Gastroesophageal sphincter (tissue), 4 donors: Measurements from ENCODE around the gene SLC2A2. TPM values are rescaled to one million over a fixed set of nuclear protein-coding genes. Genes with fewer than 3 reads are reported as not detected.
"Not testable (repeated sequence)": the region's sequence is repeated elsewhere in the genome, so short reads cannot be mapped to it uniquely, and the experiment has no call there.

Experiments
- ATAC-seq: fragments of 150-250 bp; one replicate; pipeline ENCODE4 v1.9.1; 2016; ENCODE audit warnings: mild to moderate bottlenecking, moderate library complexity
- H3K27ac ChIP-seq, 4 donors: fragments of 200-600 bp; sonication (generic) in 3 of 4; 1 replicate in 3 of 4; 2 replicates in 1 of 4; pipeline ENCODE4 v1.5.1; 2016 to 2019
- H3K27me3 ChIP-seq: fragments of 200-600 bp; sonication (generic); one replicate; pipeline ENCODE4 v1.5.1; 2019
- H3K36me3 ChIP-seq, 2 donors: fragments of 200-600 bp; sonication (generic); one replicate each; pipeline ENCODE4 v1.5.1; 2019; ENCODE audit warnings: control low read depth in 1 of 2
- H3K4me1 ChIP-seq, 3 donors: fragments of 200-600 bp; sonication (generic); 1 replicate in 2 of 3; 2 replicates in 1 of 3; pipeline ENCODE4 v1.5.1; 2016 to 2019; ENCODE audit warnings: control low read depth in 2 of 3
- H3K4me3 ChIP-seq, 2 donors: fragments of 200-600 bp; sonication (generic); one replicate each; pipeline ENCODE4 v1.5.1; 2019; ENCODE audit warnings: mild to moderate bottlenecking in 1 of 2, moderate library complexity in 1 of 2
- H3K9me3 ChIP-seq, 3 donors: fragments of 200-600 bp; sonication (generic); one replicate each; pipeline ENCODE4 v1.5.1; 2017 to 2019; ENCODE audit warnings: control low read depth in 2 of 3
- CTCF ChIP-seq, 4 experiments: fragments of 200-600 bp in 2 of 4; fragments of 450-650 bp in 2 of 4; sonication (generic) in 1 of 4; IDR thresholded peaks; one replicate each; pipeline ENCODE4 v1.5.1; 2017 to 2019; ENCODE audit warnings: antibody characterized with exemption in 4 of 4, mild to moderate bottlenecking in 2 of 4, moderate library complexity in 2 of 4
- EP300 ChIP-seq: sonication (generic); formaldehyde crosslinking; IDR thresholded peaks from one replicate; pipeline ENCODE4 v1.6.1; 2017; ENCODE audit warnings: antibody characterized with exemption, mild to moderate bottlenecking
- POLR2A ChIP-seq, 2 donors: fragments of 450-650 bp; IDR thresholded peaks; one replicate each; pipeline ENCODE4 v1.6.1; 2017; ENCODE audit warnings: antibody characterized with exemption in 2 of 2, mild to moderate bottlenecking in 2 of 2, moderate library complexity in 1 of 2
- POLR2AphosphoS5 ChIP-seq: sonication (generic); formaldehyde crosslinking; IDR thresholded peaks from one replicate; pipeline ENCODE4 v1.6.1; 2017; ENCODE audit warnings: antibody characterized with exemption
- WGBS, 2 donors: methylation state at CpG; one replicate each; pipeline ENCODE4 v1.1.5; 2018; ENCODE audit warnings: low coverage in 1 of 2; 5-methylcytosine and 5-hydroxymethylcytosine counted together
- total RNA-seq, 4 donors: library from RNA; depleted of rRNA; stranded (reverse); fragments of >200 nt; gene quantifications; one replicate each; pipeline ENCODE4 v1.1.0, GENCODE V29; 2016

Gene SLC2A2
- total RNA-seq, 4 donors from 2014 or later = not detected

DNA sequence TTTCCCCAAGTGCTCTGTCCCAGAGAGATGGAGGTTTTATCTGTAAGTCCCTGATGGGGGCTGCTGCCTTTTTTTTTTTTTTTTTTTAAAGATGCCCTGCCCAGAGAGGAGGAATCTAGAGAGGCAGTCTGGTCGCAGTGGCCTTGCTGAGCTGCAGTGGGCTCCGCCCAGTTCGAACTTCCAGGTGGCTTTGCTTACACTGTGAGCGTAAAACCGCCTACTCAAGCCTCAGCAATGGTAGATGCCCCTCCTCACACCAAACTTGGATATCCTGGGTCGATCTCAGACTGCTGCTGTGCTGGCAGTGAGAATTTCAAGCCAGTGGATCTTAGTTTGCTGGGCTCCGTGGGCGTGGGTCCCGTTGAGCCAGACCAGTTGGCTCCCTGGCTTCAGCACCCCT lies 51.6 kb downstream of the SLC2A2 start:
- H3K27ac ChIP-seq = no peak overlapping the region
- peaks cover 5% of the 10 kb centered on the region for H3K27me3 ChIP-seq
- H3K4me3 ChIP-seq = no peak overlapping the region
- ATAC-seq = no peak
- TF ChIP-seq POLR2A (IDR thresholded peaks at IDR 0.05) (no peak), POLR2AphosphoS5 (no peak), EP300 (no peak), CTCF (IDR thresholded peaks at IDR 0.05) (no peak)
- H3K4me1 ChIP-seq = no peaks in the 10 kb centered on the region
- no peaks in the 10 kb centered on the region for H3K36me3 ChIP-seq
- H3K9me3 ChIP-seq = no peaks in the 10 kb centered on the region
- 70% methylated on average over 3 to 6 of the region's 9 CpGs for WGBS, 2 donors

DNA sequence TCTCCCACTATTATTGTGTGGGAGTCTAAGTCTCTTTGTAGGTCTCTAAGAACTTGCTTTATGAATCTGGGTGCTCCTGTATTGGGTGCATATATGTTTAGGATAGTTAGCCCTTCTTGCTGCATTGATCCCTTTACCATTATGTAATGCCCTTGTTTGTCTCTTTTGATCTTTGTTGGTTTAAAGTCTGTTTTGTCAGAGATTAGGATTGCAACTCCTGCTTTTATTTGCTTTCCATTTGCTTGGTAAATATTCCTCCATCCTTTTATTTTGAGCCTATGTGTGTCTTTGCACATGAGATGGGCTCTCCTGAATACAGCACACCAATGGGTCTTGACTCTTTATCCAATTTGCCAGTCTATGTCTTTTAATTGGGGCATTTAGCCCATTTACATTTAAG lies 53.6 kb downstream of the SLC2A2 start:
- H3K36me3 ChIP-seq, H3K4me3 ChIP-seq, ATAC-seq: not testable (repeated sequence)

DNA sequence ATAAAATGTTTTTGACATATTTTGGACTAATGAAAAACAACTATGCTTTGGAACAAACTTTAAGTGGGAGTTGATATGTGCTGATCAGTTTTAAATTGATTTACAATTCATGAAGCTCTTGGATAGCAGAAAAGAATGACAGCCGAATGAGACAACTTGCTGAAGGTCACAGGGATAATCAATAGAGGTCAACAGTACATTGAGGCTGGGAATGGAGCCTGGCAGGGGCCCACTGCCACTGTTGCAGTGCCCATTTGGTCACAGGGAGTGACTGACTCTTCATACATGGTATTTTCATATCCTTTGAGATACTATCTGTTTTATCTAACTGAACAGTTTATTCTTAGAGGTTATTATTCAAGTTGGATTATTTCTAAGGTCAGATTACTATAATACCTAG lies 59.4 kb downstream of the SLC2A2 start:
- Histone ChIP-seq H3K9me3 (no peaks in the 10 kb centered on the region), H3K4me1 (no peaks in the 10 kb centered on the region), H3K27me3 (no peaks in the 10 kb centered on the region), H3K4me3 (no peak overlapping the region), H3K27ac (no peak overlapping the region), H3K36me3 (no peaks in the 10 kb centered on the region)
- TF ChIP-seq EP300 = no peak
- no peak for TF ChIP-seq CTCF (IDR thresholded peaks at IDR 0.05)
- TF ChIP-seq POLR2AphosphoS5 = no peak
- no peak for TF ChIP-seq POLR2A (IDR thresholded peaks at IDR 0.05)
- 73 to 80% methylated on average over 1 of the region's 1 CpG for WGBS, 2 donors
- ATAC-seq = no peak

More for the DNA sequence above, 53.6 kb downstream of the SLC2A2 start:
- not testable (repeated sequence) for H3K27me3 ChIP-seq, H3K27ac ChIP-seq, H3K9me3 ChIP-seq, H3K4me1 ChIP-seq

DNA sequence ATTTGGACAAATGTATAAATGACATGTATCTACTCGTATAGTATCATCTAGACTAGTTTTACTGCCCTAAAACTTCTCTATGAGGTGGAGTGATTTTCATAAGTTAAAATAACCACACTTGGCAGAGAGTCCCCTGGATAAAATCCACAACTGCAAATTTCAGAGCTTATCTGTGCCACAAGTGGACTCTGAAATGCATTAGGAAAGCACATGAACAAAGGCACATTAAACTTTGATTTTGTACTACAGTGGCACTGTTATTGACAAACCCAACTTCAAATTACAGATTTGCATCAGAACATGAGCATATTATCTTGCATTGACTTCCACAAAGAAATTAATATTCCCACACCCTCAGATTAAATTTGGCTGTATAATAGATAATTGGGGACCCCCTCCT lies 60.0 kb downstream of the SLC2A2 start:
- Histone ChIP-seq H3K27me3 (no peaks in the 10 kb centered on the region), H3K9me3 (no peaks in the 10 kb centered on the region), H3K4me3 (no peak overlapping the region), H3K27ac (no peak overlapping the region), H3K36me3 (no peaks in the 10 kb centered on the region), H3K4me1 (no peaks in the 10 kb centered on the region)
- ATAC-seq = no peak
- TF ChIP-seq CTCF (IDR thresholded peaks at IDR 0.05) = no peak
- no peak for TF ChIP-seq EP300
- no peak for TF ChIP-seq POLR2A (IDR thresholded peaks at IDR 0.05)
- TF ChIP-seq POLR2AphosphoS5 = no peak
- 33 to 75% methylated on average over 1 of the region's 1 CpG for WGBS, 2 donors

- no peak for ATAC-seq
- Histone ChIP-seq H3K4me1 (no peaks in the 10 kb centered on the region), H3K27me3 (no peaks in the 10 kb centered on the region), H3K4me3 (no peak overlapping the region), H3K27ac (no peak overlapping the region), H3K9me3 (no peaks in the 10 kb centered on the region), H3K36me3 (no peaks in the 10 kb centered on the region)
- TF ChIP-seq EP300 (no peak), POLR2A (IDR thresholded peaks at IDR 0.05) (no peak), POLR2AphosphoS5 (no peak), CTCF (IDR thresholded peaks at IDR 0.05) (no peak)
Measured at GRCh38 chr3:170962411-170962810, 64.1 kb downstream of the SLC2A2 start.
